Measurements from ENCODE around the gene SORCS2.

The SORCS2 gene

DNA sequence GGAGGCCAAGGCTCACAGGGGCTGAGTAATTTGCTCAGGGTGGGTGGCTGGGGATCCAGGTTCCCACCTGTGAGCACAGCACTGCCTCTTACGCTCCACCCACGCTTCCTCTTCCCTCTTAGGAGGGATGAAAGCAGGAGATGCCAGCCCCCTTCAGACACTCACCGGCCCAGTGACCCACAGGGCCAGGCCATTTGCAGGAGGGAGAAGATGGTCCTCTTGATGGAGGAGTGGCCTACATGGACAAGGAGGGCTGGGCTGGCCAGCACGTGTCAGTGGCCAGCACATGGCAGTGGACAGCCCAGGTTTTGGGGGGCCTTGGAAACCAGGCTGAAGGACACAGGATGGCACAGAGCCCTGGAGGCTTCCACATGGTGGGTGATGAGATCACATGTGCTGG lies 350.4 kb downstream of the SORCS2 start:
- no peak for DNase-seq

DNA sequence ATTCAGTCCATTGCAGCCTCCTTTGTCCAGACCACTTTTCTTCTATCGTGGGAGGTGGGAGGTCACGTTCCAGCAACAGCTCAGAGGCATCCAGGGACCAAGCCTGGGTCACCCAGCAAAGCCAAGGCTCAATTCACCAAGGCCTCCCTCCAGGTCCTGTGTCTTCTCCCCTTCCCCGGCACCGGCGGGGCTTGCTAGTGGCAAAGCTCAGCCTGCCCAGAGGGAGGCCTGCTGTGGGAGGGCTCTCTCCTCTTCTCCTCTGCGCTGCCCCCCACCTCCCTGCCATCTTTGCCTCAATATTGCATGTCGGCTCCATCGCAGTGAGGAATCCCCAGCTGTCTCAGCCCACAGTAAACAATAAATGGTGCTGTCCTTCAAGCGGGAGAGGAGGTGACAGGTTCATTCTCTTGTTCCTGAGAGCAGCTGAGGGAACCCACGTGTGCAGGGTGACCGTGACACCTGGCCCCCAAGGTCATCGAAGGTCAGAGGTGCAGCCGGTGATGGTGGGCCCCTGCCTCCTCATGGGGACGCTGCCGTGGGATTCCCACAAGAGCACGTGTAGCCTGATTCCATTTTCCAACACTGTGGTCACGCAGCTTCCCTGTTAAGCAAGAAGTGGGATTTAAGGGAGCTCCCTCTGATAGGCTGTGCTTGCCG lies 353.9 kb downstream of the SORCS2 start:
- no peak for DNase-seq

DNA sequence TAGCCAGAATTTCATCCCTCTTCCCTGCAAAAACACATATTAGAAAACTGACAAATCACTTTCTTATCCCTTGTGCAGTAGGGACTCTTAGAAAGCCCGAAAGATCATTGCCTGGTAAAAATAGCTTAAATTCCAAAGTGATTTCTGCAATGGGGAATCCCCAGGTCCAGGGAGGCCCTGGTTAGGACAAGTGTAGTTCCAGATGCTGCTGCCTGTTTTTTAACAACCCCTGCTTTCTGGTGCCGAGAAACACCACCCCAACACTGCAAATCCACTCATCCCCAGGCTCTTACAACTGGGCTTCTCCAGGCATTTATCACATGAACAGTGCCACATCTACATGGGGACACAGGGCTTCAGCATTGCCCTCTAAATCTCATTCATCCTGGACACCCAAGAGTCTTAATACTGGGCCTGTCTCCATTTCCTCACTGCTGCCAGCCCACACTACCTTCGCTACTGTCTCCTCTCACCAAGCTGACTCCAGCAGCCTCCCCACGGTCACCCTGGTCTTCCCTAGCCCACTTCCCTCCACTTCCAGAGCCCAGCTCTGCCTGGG lies 354.6 kb downstream of the SORCS2 start:
- no peak for DNase-seq

DNA sequence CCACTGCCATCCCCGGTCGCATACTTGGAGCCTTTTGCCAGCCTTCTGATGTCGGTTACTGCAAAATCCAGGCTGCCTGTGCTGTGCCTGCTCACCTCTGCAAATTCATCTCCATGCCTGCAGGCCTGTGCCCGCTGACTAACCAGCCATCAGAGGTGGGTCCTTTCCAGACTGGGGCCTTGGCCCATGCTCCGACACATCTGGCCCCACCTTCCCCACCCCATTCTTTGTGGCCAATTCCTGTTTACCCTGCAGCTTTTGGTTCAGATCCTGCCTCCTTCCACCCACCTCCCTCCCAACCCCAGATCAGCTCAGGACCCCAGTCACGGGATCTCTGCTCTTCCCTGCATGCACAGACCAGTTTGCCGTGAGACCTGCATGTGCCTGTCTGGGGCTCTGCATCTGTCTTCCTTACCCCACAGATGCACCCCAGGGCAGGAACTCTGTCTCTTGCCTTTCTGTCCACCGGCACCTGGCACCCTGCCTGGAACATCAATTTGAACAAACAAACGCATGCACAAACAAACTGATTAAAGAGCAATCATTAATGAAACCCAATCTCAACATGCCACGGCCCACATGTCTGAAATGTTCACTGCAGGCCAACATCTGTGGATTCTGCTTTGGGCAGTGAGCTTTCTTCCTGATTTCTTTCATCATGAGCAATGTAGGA lies 355.2 kb downstream of the SORCS2 start:
- no peak for DNase-seq

DNA sequence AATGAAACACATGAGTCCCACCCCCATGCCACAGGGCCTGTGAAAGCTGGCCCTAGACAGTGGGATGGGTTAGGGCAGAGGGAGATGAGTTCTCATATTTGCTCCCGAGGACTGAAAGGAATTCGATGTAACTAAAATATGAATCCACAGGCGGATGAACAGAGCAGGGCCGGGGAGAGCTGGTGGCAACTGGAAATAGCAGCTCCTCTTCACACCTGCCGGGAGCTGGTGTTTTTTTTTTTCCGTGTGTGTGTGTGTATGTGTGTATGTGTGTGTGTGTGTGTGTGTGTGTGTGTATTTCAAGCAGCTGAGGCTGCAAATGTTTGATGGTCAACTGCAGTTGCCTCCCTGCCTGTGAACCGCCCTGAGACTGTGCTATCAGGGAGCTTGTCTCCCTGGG lies 357.5 kb downstream of the SORCS2 start:
- DNase-seq = no peak

DNA sequence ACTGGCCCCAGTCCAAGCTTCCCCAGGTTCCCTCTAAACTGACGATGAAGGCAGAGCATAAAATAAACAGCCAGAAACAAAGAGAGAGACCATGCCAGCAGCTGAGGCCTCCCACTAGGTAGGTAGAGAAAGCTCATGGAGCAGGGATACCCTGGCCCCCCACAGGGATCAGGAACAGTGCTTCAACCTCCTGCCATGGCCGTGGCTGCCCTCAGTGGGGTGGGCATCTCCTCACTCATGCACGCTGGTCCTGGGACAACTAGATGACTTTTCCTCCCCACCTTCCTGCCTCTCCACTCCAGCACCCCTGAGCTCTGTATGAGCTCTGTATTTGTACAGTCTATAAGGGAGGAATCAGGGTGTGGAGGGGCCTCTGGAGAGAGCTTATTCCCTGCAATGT lies 360.1 kb downstream of the SORCS2 start:
- no peak for DNase-seq

DNA sequence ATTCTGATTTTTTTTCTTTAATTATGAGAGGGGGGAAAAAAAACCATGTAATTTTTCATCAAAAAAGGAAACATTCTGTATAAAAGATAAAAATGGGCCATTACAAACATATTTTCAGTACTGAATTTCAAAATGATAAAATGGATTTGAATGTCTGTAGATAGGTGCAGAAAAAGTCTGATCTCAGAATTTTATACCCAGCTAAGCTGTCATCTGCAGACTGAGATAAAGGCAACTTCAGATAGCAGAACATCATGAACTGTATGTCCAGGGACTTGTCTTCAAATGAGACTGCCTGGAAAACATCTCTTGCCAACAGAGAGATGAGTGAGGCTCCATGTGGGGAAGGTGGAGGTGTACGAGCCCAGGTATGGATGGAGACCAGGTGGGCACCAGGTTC lies 360.9 kb downstream of the SORCS2 start:
- no peak for DNase-seq

DNA sequence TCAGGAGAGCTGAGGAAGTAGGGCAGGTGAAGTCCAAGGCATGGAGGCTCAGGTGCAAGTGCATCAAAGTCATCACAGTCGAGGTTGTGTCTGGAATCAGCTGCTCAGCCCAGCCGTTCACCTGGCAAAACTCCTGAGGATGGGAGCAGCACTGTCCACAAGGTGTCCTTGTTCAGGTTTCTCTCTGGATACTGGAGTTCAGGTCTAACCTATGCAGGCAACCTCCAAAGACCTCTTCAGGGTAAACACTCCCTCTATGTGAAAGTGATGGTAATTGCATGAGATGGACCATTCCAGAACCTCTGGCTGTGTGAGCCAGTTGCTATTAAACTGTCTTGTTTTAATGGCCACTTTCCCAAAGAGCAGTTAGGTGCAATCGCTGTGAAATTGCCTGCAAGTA lies 362.6 kb downstream of the SORCS2 start:
- DNase-seq = no peak

DNA sequence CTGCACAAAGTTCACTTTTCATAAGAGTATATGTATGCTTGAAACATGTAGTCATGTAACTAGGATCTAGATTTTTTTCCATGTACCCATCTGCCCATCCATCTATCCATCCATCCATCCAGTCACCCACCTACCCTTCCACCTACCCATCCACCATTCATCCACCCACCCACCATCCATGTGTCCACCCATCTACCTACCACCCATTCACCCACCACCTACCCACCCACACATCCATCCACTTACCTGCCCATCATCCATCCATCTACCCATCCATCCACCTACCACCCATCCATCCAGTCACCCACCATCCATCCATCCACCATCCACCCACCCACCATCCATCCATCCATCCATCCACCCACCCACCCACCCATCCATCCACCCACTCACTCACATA lies 364.2 kb downstream of the SORCS2 start:
- no peak for DNase-seq

DNA sequence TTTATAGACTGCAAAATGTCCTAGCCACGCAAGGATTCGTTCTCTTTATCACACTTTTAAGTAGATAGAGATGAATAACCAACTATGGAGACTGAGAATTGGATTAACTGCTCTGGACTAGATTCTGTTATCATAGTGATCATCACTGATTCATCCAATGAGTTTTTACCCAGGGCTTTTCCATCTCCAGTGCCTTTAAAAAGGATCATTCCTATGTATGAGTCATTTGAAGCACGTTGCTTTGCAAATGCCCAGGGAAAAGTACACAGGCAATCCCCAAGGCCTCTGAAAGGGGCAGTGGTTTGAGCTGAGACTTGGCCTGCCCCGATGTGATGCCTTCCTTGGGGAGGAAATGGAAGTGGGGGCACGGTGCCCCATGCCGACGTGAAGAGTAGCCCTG lies 365.1 kb downstream of the SORCS2 start:
- DNase-seq = no peak

DNA sequence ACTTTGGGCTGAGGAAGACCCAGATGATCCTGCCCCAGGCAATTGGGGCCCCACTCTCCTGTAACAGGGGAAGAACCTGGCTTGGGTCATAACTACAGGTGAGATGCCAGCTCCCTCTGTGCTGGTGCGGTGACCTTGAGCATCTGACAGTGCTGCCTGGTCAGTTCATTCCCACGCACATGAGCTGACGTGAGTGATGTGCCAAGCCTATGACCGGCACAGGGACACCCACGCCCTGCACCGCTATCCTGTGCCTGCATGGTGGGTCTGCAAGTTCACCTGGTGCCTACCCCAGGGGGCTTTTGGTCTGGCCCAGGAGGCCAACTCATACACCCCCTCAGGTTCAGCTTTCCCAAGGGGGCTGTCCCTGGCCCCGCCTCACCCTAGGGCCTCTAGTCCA lies 366.1 kb downstream of the SORCS2 start:
- DNase-seq = no peak

DNA sequence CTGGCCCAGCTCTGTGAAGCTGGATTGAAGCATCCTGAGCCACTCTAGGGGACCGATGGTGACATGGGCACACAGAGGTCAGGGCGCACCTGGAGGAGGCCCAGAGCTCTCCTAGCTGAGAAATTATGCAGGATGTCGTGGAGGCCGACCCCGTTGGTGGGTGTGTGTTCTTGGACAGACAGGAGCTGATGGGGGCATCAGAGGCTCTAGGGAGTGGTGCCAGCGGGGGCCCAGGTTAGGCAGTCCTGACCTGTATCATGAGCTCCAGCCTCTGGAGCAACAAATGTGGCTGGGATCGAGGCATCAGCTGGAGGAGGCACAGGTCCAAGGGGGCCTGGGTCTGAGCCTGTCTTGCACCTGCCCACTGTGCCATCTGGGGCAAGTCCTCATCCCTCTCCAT lies 367.0 kb downstream of the SORCS2 start:
- no peak for DNase-seq

DNA sequence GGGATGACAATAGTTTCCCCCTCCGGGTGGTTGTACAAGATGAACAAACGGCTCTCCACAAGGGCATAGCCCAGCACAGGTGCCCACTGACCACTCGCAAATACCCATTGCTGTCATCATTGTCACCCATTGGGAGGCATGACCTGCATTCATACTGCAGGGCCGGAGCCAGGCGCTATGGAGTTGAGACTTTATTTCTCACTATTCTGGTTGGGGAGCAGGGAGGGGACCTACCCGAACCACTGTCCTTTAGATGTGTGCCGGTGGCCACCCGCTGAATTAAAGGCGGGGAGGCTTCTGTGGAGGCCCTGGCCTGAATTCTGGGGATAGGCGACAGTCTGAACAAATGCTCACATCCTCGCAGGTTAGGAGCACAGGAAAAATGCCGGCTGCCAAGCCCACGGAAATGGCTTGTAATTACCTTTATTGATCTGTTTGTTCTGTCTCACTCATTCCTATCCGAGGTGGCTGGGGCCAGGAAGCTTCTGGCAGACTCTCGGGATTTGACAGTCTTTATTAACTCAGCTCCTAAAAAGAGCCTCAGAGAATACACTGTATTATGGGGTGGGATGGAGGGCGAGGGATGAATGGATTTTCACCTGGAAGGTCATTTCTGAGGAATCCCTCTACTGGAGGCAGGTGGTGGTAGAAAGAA lies 367.5 kb downstream of the SORCS2 start:
- no peak for DNase-seq

DNA sequence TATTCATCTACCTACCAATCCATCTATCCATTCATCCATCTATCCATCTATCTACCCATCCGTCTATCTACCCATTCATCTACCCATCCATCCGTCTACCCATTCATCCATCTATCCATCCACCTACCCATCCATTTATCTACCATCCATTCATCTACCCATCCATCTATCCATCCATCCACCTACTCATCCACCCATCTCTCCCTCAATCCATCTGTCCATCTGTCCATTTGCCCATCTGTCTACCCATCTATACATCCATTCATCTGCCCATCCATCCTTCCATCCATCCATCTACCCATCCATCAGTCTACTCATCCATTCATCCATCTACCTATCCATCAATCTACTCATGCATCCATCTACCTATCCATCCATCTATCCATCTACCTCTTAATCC lies 369.2 kb downstream of the SORCS2 start:
- no peak for DNase-seq

DNA sequence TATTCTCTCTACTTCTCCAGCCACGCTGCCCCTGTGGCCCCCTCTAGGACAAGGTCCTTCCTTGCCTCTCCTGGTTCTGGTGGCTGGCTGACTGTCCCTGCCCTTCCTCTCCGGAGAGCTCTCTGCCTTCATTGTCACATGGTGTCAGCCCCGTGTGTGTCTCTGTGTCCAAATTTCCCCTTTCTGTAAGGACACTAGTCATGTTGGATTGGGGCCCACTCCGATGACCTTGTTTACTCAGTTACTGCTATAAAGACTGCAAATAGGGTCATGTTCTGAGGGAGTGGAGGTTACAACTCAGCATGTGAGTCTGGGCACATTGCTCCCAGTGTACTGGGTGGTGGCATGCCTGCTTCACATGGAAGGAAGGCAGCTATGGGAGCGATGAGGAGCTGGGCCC lies 371.9 kb downstream of the SORCS2 start:
- no peak for DNase-seq

DNA sequence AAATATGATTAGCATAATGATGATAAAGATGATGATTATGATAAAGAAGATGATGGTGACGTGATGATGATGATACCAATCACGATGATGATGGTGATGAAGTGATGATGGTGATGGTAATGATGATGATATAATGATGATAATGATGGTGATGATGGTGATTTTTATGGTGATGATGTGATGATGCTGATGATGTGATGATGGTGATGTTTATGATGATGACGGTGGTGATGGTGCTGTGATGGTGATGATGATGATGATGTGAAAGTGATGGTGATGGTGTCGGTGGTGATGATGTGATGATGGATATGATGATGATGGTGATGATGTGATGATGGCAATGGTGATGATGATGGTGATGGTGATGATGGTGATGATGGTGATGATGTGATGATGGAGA lies 373.1 kb downstream of the SORCS2 start:
- no peak for DNase-seq

DNA sequence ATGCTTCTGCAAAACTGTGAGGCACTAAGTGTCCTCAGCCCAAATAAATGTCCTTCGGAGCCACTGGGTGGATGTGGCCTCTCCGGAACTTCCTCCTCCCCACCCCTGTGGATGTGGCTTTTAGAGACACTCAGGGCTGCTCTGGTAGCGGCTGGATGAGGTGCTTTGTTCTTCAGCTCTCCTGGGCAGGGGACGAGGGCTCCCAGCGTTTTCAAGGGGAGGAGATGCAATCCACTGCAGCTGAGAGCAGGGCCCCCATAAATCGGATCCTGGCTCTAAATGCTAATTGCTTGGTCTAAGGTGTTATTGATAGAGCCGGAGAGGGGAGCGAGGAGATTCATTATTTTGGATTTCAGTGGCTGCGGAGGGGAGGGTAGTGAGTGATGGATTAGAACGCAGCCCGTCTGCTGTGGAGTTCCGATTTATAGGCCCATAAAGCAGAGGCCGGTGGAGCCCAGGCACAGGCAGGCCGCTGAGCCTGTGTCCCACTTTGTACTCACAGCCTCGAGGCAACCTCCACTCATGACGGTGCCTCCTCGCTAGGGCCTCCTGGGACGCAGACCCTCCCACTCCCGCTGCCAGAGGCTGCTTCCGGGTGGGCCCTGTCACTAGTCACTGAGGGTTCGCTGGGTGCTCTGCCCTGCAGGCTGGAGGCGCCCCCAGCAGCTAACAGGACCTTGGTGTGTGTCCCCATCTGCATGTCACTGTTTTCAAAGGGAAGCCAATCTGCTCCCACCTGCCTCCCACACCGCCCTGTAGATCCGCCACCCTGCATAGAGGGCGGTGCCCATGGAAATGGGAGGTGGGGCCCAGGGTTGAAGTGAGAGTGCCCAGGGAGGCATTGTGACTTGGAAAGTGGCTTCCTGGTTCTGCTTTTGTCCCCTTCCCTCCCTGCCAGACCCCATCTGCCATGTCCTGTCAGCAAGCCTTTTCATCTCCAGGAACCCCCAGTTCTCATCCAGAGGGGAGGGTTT lies 377.8 kb downstream of the SORCS2 start:
- DNase-seq = no peak

DNA sequence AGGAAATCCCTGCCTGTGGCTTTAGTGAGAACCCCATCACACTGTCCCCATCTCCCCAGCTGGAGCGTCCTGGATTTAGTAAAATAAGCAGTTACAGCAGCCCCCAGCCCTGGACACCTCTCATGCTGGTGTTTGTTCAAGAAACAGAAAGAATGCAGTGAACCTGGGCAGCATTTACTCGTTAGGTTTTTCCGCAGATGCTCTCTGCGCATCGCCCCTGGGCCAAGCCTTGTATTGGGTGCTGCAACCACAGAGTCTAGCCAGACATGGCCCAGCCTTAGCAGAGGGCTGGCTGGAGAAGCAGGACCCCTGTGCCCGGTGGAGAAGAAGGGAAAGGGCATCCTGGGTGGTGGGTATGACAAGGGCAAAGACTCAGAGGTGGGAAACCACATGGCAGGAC lies 378.7 kb downstream of the SORCS2 start:
- DNase-seq = no peak

DNA sequence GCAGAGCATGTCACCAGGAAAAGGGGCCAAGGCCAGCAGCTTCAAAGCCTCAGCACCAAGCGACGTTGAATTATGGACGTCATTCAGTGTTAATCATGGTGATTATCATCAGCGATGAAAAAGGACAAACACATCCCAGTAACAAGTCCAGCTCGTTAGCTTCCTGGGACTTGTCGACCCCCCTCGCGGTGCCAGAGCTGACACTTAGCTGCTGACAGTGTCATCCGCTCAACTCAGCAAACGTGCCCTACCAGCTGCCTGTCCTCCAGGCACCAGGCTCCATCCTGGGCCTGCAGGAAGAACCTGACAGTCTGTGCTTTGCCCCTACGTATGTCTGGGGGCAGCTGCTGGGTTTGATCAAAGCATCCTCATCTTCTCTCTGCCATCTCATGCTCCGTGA lies 379.4 kb downstream of the SORCS2 start:
- no peak for DNase-seq

DNA sequence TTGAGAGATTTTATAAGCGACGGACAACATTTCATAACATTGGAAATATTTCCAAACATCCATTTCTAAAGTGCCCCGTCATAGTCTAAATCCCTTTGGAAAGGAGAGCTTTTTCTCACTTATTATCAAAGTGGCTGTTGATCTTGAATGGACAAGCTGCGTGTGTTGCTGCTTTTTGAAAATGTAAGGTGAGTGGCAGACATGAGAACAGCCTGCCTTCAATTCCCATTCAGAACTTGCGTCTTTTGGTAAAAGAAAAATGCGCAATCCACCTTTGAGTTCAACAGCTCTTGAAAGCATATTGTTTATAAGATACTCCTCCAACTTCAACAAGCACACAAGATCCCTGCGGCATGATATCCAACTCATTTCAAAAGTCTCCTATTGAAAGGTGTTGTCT lies 380.6 kb downstream of the SORCS2 start:
- DNase-seq = no peak

DNA sequence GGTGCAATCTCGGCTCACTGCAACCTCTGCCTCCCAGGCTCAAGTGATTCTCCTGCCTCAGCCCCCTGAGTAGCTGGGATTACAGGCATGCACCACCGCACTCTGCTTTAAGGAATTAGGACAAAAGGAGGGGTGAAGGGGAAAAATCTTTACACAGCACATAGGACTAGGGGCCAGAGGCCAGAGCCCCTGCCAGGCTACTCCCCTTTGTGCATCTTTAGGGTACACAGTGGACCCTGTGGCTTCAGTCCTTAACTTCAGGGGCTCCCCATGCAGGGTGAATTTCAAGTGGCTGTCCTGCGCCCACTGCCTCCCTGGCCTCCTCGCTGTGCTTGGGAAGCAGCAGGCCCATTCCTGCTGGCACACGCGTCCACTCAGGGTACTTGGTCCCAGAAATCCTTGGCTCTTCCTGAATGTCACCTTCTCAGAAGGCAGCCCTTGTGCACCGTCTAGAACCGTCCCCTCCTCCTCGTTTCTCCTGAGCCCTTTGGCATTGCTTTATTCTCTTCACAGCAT lies 381.3 kb downstream of the SORCS2 start:
- DNase-seq = no peak

DNA sequence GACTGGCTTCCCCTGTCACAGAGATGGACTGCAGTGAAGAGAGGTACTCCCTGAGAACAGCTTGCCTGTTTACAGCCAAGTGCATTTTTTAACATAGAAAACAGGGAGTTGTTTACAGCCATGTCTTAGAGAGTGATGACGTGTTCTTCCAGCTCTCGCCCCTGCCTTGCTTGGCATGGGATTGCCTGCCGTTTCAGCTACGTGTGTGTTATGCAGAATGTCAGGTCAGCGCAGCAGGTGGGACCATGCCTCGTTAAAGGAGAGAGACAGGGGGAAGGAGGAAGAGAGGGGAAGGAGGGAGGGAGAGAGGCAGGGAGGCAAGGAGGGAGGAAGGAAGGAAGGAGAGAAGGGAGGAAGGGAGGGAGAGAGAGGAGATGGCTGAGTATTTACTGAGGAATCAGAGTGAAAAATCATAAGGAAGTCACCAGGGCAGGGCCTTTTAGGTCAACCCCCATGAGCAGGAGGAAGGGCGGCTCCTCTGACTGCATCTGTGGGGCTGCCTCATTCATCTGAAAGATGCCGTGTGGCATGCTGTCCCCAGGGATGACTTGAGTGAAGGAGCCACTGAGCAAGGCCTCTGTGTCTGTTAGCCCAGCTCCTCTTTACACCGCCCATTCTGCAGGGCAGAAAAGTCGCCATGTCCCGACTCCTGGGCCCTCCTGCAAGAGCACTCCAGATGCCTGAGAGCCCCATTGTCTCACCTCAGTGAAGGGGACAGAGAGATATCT lies 382.1 kb downstream of the SORCS2 start:
- DNase-seq = no peak
